GM18870 (cell line): Measurements from ENCODE around the gene ELF2.
"Not testable (repeated sequence)": the region's sequence is repeated elsewhere in the genome, so short reads cannot be mapped to it uniquely, and the experiment has no call there.

Source experiments
- ATAC-seq: cut with Tn5 transposase; IDR thresholded peaks from one replicate; pipeline ENCODE4 v1.9.1; 2021; ENCODE audit warnings: moderate library complexity; ENCODE audit not compliant: unreplicated experiment

Gene ELF2

DNA sequence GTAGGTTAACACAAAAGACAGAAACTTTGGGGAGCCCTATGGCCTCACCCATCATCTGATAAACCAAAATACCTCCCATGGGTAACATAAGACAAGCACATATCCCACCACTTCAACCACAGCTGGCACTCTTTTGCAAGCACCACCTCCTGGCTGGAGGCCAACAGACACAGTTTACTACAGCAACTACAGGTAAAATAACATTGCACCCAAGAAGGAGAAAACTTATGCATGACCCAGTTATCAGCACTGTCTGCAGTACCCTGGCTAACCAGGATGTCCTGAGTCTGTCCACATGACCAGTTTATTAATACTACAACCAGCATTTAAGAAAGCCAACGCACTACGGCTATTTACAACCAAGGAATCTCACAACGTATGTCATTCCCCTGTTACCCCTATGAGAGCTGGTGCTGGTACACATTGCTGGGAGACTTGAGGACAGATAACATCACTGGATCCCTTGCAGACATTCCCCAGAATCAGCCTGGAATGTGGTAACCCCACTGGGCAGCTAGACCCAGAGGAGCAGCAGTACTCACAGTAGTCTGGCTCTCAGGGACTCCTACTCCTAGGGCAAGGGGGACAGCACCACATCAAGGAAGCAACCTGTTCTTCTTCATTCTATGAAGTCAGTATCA lies 32.0 kb downstream of the ELF2 start:
- ATAC-seq, result no peak

DNA sequence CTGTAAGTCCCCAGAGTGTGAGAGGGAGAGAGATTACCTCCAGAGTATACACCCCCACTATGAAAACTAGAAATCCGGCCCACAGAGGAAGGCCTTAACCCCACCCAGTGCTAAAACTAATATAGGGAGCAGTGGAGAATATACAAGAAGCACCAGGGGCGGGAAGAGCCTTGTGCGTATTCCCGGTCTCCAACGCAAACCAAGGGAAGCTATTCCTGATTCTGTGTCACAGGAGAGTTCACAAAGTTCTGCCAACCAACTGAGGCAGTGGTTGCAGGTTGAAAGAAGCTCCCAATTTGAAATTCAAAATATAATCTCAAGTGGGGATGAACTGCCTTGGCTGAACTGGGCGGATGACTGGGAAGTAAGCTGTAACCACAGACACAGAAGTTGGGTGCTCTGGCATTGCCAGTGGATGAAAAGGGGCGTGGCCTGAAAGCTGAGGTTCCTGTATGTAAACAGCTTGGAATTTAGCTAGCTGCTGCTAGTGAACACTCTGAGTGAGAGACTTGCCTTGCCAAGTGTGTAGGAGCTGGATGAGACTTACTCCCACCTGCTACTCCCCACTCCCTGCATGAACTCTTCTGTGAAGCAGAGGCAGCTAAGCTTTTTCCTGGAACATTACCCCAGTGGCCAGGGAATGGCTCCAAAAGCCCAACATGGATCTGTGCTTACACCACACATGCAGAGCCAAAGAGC lies 32.7 kb downstream of the ELF2 start:
- no peak for ATAC-seq

DNA sequence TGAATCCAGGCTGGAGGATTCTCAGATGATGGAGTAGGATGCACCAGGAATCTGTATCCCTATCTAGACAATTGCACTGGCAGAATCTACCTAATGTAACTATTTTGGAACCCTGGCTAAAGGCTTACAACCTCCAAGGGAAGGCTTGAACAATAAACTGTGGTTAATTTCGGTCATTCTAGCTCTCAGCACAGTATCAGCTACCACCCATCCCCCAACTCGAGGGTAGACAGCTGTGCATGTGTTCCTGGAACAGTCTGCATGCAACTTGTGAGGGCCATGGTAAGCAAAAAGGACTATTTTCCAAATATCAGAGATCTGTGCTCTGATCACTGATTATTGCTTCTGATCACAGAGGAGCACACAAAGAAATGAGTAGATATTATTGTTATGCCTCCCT lies 34.0 kb downstream of the ELF2 start:
- no peak for ATAC-seq

DNA sequence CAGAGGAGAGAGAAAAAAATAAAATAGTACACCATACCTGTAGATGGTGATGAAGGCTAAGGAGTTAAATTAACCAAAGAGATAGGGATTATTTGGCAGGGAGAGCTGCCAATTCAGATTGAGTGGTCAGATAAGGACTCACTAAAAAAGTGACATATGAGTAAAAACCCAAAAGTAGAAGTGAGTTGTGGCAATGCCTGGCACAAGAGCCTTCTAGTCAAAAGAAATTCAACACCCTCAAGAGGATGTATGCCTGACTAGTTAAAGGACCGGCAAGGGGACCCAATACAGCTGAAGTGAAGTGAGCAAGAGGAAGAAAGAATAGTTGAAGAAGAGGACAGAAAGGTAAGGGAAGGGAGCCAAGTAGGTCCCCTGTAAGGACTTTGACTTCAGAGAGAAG lies 34.9 kb downstream of the ELF2 start:
- ATAC-seq, result peak; percentile 83

DNA sequence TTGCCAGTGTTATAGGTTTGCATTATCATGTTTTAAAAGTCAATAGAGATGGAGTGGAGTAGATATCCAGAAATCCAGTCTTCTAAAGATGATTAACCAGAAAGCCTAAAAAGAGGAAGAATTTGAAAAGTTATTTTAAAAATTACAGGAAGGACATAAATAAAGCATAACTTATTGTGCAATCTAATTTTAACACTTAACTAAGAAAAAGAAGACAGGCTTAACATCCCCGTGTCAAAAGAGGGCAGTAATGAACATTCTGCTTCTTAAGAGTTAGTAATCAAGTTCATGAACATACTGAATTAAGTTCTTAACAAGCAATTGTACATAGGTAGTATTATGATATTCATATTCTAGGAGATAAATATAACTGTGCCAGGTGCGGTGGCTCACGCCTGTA lies 39.3 kb downstream of the ELF2 start:
- no peak for ATAC-seq

DNA sequence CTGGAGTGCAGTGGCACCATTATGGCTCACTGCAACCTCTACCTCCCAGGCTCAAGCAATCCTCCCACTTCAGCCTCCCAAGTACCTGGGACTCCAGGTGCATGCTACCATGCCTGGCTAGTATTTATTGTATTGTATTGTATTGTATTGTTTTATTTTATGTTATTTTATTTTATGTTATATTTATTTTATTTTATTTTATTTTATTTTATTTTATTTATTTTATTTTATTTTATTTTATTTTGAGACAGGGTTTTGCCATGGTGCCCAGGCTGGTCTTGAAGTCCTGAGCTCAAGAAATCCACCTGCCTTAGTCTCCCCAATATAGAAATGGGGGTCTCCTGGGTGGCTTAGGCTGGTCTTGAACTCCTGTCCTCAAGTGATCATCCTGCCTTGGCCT lies 42.6 kb downstream of the ELF2 start:
- no peak for ATAC-seq

DNA sequence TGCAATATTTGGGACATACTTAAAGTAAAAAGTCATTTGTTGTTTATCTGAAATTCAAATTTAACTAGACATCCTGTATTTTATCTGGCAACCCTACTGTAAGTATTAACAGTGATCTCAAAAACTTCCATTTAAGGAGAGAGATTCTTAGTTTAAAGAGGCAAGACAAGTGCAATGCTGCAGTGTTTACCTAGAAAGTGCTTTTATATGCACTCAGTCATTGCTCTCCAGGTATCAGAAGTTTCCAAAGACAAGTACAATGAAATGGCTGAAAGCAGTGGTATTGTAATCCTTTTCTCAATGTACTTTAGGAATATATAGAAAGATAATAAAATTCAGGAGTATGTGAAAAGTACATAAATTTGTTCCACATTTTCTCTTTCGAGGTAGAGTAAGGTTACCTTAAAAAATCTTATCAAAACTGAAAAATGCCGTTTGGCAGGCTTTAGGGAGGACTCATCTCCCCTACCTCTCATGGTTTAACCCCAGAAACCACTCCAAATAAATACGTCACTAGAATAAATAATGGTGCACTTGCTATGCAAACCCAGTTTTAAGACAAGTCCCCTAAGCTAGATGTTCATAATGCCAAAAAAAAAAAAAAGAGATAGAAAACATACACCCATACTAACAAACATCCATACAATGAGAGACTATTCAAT lies 45.7 kb downstream of the ELF2 start:
- no peak for ATAC-seq

DNA sequence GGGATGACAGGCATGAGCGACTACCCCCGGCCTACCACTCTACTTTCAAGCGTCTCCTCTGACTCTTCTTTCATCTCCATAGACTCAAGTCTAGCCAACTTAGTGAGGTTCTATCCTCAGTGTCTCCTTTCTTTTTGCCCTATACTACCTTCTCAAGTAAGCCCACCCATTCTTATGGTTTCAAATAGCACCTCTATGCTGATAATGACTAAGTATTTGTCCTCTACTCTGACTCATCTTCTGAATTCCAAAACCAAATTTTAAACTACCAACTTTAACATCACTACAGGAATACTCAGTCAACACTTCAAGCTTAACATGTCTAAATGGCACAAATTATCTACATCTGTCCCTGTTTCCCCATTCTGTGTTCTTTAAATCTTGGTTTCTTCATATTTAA lies 47.8 kb downstream of the ELF2 start:
- no peak for ATAC-seq

DNA sequence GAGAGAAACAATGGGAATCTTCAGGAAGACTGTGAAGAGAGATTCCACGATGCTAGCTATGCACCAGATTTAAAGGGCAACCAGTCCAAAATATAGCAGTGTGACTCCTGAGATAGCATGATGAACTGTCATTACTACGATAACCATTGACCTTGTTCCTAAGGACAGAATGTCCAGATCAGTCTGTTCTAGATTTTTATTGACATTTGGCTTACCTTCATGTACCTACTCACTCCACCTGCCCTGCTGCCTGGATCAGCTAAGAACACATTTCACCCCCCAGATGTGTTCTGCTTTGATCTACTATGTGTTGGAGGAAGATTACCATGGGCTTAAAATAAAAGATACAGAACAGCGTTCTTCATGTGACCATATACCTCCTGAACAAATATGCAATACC lies 50.1 kb downstream of the ELF2 start:
- no peak for ATAC-seq

DNA sequence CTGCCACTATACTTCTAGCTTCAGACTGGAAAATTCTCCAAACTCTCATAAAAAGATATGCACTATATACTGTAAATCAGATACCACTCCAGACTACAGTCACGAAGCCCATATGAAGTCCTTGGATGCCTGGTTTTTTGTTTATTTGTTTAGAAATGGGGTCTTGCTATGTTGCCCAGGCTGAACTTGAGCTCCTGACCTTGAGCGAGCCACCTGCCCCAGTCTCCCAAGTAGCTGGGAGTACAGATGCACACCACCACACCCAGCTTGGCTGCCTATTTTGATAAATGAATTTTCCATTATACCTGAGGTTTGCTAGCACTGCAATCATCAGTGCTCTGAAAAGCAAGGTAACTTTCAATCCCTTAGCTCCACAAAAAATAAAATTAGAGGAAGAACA lies 53.1 kb downstream of the ELF2 start:
- ATAC-seq, result no peak

DNA sequence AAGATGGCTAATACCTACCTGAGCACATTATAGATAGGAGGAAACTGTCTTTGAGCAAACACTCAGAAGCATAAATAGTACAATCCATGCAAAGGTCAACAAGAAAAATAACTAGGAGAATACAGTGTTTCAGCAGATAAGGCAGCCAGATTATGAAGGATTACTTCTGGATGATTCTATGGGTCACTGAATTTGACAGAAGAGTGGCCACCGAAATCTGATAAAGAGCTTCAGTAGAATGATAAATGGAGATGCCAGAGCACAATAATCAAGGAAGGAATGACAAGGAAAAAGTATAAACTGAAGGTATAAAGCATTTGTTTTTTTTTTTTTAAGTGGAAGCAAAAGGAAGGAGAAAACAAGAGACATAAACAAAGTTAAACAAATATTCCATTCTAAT lies 58.7 kb downstream of the ELF2 start:
- ATAC-seq, result no peak

DNA sequence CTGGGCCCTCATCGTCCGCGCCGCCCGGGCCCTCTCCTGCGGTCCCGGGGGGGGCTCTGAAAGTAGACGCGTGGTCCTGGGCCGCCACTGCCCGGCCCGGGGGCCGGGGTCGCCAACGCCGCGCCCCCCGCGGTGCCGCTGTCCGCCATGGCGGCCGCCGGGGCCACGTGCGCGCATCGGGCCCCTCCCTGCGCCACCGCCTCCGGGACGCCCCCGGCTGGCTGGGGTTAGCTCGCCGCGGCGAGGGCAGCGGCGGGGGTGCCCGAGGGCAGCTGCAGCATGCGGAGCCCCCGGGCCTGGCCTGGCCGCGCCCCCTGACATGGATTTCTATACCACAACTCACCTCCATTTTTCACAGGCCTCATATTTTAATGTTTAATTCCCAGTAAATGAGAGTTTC lies 61.8 kb downstream of the ELF2 start:
- ATAC-seq, result no peak

DNA sequence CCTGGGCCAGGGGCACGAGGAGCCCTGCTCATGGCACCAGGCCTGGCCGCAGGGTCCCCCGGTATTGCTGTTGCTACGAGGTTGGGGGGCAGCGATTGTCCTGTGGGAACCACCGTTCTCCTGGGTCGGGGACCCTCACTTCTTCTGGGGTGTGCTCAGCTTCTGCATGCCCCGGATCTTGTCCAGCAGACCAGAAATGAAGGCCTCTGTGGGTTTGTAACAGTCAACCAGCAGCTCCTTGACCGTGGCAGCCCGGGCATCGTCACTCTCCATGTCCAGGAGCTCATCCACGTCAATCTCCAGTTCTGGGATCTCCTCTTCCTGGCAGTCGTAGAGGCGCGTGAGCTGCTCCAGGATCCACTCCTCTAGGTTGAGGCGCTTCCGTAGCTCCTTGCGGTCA lies 62.2 kb downstream of the ELF2 start:
- ATAC-seq, result not testable (repeated sequence)

DNA sequence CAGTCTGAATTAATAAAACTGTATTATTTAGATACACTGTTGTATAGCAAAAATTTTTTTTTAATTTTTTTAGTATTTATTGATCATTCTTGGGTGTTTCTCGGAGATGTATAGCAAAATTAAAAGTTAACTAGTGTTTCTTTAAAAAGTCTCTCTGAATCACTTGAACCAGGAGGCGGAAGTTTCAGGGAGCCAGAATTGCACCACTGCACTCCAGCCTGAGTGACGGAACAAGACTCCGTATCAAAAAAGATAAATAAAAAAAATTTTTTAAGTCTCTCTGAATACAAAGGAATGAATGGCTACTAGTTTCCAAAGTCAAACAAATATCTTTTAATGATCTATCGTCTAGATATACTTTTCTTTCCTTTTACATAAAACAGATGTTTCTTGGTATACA lies 64.4 kb downstream of the ELF2 start:
- no peak for ATAC-seq

DNA sequence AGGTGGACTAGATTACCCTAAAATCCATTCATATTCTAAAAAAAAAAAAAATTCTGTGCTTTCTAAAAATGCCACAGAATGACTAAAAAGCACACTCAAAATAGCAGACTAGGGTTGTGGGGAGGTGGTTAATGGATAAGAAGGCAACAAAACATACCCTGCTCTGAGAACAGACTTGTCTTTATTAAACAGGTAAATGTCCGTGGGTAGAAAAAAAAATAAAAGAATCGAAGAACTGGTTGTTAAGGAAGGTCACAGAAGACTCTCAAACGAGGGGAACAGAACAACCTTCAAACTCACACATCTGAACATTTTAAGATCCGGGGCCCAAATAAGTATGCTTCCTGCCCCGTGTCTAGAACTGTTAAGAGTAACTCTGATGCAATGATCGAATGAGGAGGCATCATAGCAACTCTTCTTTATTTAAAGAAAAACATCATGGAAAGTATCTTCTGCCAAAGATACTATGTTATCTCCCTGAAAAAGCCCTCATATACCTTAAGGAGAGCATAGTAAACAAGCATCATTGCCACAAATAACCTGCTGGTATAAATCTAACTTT lies 68.4 kb downstream of the ELF2 start:
- no peak for ATAC-seq

DNA sequence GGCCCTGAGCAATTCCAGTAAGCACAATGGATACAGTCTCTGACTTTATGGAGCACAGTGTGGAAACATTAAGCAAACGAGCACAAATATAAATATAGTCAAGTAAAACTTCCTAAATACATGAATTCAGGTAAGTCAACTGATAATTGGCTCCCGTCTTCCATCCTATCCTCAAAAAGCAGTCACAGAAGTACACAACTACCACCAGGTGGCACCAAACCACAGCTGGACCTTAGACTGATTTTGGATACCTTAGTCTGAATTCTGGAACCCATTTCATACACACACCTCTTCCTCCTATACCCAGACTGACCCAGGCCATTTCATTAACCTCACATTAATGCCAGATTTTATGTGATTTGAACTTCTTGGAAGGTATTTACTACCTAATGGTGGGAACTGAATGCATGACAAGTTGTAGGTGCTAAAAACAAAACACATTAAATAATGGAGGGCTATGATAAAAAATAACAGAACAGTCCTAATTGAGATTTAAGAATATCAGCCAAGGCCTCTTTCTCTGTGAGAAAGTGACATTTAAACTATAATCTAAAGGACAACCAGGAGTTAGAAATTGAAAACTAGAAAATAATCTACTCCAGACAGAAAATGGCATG lies 77.5 kb downstream of the ELF2 start:
- ATAC-seq, result peak; percentile 89

DNA sequence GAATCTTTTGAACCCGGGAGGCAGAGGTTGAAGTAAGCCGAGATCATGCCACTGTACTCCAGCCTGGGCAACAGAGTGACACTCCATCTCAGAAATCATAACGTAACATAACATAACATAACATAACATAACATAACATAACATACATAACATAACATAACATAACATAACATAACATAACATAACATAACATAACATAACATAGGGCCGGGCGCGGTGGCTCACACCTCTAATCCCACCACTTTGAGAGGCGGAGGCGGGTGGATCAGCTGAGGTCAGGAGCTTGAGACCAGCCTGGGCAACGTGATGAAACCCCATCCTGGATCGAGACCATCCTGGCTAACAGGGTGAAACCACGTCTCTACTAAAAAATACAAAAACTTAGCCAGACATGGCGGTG lies 84.7 kb downstream of the ELF2 start:
- no peak for ATAC-seq

DNA sequence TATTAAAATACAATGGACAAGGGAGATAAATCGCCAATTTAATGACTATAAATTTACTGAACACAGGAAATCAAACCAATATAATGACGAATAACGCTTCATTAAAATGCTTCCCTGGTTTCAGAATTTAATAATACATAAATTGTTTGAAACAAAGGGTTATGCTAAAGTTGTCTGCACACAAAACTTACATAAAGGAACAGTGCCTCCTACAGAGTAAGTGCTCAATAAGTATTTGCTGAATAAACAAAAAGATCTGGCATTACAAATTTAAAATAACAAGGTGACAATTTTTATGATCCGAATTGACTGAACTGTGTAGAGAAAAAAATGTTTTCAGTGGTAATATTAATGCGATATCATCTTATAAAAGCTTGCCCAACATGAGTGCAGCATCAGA lies 91.9 kb downstream of the ELF2 start:
- no peak for ATAC-seq

DNA sequence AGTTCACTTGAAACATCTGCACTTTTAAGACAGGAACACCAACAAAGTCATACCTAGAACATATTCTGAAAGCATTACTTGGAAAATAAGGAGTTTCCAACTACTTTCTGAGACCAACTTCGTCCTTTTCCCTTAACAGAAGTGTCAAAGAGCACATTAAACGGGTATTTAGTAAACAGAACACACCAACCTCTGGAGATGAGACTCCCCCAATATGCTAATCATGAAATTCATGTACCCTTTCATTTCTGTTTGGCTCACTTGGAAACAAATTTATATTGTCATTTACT lies 92.3 kb downstream of the ELF2 start:
- ATAC-seq, result no peak

DNA sequence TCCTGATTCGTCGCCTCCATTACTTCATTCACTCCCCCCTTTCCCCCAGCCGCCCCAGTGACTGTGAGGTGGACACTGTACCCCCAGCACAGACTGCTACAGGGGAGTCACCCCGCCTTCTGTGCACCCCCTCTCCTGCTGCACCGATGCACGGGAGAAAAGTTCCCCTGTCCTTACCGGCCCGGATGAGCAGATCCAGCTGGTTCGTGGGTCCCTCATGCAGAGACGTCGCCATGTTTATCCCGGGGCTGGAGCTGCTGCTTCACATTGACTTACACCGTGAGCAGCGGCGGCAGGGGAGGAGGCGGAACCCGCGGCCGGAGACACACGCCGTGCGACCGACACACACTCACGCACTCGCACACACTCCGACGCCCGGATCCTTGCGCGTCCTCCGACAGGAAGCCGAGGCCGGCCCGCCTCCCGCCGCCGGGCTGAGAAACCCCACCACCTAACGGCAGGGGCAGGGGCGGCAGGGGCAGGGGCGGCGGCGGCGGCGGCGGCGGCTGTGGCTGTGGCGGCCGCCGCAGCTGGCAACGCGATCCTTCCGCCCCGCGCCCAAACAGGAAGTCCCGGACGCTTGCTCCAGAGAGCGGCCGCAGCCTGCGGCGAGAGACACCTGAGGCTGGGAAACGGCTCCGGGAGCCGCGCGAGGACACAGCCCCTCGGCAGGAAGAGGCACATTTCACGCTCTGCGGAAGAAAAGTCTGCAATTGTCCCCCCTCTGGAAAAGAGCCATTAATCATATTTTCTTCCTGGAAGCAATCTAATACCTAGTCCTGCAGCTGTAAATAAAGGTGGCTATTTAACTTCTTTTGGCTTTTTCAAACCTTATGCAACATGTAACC lies 92.8 kb downstream of the ELF2 start:
- peak; percentile 47 for ATAC-seq

DNA sequence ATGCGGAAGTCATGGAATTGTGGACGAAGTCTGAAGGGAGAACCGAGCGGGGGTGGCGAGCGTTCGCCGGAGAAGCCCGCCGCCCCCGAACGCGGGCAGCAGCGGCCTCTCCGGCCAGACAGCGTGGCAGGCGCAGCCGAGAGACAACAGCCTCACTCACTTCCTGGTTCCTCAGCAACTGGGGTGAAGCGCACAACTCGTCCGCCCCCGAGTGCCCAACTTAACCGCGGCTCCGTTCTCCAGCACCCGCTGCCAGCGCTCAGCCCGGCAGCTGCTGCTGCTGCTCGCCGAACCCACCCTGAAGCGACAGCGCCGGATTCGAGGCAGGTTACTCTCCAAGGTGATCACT lies 93.4 kb downstream of the ELF2 start:
- peak; percentile 19 for ATAC-seq
